ENCODE data around the gene RNF220. TPM values are rescaled to one million over a fixed set of nuclear protein-coding genes. Genes with fewer than 3 reads are reported as not detected.

The RNF220 gene
- total RNA-seq, 1 experiment from 2014 or later = 57.4 TPM

DNA sequence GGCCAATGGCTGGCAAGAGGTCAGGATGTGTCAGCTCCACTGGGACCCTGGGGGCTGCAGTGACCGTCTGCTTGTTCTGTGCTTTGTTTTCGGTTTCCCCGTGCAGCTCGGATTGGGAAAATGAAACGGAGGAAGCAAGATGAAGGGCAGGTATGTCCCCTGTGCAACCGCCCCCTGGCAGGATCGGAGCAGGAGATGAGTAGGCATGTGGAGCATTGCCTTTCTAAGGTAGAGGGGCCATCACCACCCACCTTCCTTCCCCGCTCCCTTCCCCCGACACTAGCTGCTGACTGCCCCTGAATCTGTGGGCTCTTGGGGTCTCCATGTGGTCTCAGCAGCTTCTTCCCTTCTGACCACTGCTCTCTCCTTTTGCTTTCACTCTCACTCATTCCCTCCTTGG, 230.4 kb downstream of the RNF220 start:
- no peak for DNase-seq (ENCODE audit: low spot score)

DNA sequence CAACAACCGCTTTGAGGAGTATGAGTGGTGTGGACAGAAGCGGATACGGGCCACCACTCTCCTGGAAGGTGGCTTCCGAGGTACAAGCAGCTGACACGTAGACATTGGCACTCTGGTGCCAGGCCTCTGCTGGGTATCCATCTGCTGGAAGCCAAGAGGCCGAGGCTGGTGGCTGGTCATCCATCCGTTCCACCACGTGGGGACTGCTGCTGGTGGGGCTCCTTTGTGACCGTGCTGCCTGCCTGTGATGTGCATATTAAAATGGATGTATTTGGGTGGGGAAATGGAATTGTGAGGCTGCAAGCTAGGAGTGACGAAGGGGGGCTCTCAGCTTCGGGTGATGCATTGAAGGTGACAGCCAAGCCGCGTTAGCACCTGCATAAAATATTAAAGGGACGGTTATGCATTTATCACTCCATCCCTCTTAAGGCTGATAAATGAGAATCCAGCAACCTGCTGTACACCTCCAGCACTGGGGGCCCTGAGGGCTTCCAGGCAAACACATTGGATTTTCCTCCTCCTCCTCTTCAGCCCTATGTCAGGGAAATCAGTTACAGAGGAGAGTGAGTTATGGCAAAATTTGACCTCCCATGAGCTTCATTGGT, 231.1 kb downstream of the RNF220 start:
- no peak for DNase-seq (ENCODE audit: low spot score)

GRCh38 chr1:44636688-44637598, 231.9 kb downstream of the RNF220 start:
- peak; percentile 61 for DNase-seq (ENCODE audit: low spot score)

GRCh38 chr1:44637702-44638411, 232.8 kb downstream of the RNF220 start:
- no peak for DNase-seq (ENCODE audit: low spot score)

- no peak for DNase-seq (ENCODE audit: low spot score)
These were observed 235.3 kb downstream of the RNF220 start for GRCh38 chr1:44640200-44640853.

DNA sequence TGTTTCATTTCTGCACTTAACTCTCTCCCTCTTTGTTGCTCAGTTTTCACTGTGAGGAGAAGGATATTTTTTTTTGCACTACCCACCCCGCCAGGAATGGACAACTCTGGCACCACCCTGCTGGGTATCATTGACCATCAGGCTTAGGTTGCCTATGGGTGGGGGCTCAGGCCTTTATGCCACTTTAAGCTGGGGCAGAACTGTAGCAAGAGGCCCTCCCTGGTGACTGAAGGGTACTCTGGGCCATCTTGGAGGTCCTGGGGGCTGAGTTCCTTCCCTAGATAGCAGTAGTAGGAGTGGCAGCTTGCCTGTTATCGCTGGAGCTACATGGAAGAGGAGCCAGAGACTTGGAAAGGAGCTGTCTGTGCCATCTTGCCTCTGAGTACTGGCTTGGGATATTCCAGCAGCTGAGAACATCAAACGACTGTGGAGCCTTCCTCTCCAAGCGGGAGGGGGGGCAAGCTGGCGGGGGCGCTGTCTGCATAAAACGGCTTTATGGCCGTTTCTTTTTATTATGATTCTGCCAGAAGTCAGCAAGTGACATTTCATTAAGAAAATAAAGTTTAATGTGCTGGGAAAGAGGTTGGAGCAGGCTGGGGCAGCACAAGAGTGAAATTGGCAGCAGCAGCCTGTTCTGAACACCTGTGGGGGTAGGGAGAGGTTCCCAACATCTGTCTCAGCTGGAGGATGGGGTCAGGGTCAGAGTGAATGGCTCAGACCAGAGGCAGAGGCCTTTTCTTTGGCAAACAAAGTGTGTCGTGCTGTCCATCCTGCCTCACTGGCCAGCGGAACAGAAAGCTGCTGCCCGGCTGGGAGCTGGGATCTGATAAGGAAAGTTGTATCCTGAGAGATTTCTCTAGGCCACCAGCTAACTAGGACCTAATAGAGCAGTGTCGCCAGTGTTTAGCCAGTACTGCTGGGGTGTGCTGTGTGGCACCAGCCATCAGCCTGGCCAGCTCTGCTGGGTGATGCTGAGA, 236.4 kb downstream of the RNF220 start:
- DNase-seq (ENCODE audit: low spot score) = no peak

- no peak for DNase-seq (ENCODE audit: low spot score)
These were observed 237.2 kb downstream of the RNF220 start for GRCh38 chr1:44642255-44642654.

GRCh38 chr1:44642925-44643324, 237.9 kb downstream of the RNF220 start:
- DNase-seq (ENCODE audit: low spot score) = no peak

DNA sequence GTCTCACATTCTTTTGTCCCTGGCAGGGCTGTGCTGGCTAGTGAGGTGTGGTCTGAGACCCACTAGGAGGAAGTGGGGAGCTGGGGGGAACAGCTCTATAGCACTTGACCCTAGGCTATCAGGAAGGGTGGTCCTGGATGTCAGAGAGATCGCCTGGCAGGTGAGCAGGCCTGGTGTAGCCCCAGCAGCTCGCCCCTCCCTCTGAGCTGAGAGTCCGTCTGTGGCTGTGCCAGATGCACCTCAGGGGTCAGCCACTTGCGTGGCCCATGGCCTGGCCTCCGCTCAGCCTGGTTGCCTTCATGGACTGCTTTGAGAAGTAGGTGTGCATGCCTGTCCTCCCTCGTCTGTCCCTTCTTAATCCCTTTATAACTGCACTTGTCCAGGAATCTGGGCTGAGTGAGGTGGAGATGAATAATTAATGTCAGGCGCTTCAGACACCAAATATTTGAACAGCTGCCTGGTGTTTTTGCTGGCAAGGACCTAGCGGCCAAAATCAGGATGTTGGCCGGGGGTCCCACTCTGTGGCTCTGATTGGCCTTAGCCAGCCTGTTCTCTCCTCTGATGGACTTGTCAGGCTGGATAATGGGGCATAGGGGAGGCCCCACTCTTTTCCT, 238.8 kb downstream of the RNF220 start:
- no peak for DNase-seq (ENCODE audit: low spot score)

DNA sequence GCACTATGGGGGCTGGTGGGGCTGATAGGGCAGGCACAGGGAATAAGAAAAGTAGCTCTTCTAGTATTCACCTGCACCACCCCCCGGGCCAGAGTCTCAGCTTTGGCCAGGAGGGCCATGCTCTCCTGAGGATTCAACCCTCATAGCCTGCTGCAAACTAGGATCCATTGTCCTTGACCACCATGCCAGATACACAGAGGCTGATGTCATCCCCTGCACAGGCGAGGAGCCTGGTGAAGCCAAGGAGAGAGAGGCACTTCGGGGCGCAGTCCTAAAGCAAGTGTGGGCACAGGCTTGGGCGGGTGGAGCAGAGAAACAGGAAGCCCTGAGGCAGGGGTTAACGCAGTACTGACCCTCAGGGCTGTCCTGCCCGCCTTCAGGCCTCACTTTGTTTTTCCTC, 239.8 kb downstream of the RNF220 start:
- no peak for DNase-seq (ENCODE audit: low spot score)

DNA sequence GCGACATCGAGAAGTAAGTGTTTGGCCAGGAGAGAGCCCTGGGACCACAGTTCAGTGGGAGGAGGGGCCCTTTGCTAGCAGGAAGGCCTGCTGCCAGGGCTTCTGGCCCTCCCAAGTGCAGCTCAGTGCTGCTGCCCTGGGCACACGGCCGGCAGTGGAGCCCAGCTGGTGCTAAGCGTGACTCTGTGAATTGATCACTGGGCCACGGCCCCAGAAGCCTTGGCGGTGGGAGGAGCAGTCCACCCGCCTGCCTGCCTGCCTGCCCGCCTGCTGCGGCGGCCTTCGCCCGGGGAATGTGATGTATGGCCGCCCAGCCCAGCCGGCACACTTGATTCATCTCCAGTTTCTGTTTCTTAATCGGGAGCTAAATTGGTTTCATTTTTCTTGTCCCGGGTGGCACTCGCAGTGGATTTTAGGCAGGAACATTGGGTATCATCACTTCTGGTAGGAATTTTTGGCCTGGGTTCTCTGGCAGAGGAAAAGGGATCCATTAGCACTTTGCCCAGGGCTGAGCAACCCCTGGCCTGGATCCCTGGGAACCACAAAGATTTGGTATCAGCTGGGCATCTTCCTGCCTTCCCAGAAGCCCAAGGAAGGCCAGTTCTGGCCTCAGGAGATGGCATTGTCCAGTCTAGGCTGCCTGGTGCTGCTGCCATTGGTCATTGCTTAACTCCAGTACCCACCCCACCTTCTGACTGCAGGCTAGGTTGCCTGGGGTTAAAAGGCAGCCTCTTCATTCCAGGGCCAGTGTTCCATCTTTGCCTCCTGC, 240.6 kb downstream of the RNF220 start:
- DNase-seq (ENCODE audit: low spot score) = peak; percentile 47

- peak; percentile 71 for DNase-seq (ENCODE audit: low spot score)
These were observed 241.4 kb downstream of the RNF220 start for GRCh38 chr1:44646261-44647110.

GRCh38 chr1:44647896-44648295, 242.8 kb downstream of the RNF220 start:
- DNase-seq (ENCODE audit: low spot score) = no peak

- DNase-seq (ENCODE audit: low spot score) = no peak
These were observed 243.6 kb downstream of the RNF220 start for GRCh38 chr1:44648529-44649250.

- no peak for DNase-seq (ENCODE audit: low spot score)
These were observed 244.7 kb downstream of the RNF220 start for GRCh38 chr1:44649788-44650158.

GRCh38 chr1:44650159-44650831, 245.2 kb downstream of the RNF220 start:
- no peak for DNase-seq (ENCODE audit: low spot score)

DNA sequence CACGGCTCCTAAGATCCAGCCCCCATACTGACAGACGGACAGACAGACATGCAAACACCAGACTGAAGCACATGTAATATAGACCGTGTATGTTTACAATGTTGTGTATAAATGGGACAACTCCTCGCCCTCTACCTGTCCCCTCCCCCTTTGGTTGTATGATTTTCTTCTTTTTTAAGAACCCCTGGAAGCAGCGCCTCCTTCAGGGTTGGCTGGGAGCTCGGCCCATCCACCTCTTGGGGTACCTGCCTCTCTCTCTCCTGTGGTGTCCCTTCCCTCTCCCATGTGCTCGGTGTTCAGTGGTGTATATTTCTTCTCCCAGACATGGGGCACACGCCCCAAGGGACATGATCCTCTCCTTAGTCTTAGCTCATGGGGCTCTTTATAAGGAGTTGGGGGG, 246.0 kb downstream of the RNF220 start:
- no peak for DNase-seq (ENCODE audit: low spot score)
